ENCODE data around the gene MGA. TPM values are rescaled to one million over a fixed set of nuclear protein-coding genes. Genes with fewer than 3 reads are reported as not detected.

The MGA gene
- total RNA-seq, 4 donors from 2014 or later: 21.0 to 44.7 (median 38.3) TPM

DNA sequence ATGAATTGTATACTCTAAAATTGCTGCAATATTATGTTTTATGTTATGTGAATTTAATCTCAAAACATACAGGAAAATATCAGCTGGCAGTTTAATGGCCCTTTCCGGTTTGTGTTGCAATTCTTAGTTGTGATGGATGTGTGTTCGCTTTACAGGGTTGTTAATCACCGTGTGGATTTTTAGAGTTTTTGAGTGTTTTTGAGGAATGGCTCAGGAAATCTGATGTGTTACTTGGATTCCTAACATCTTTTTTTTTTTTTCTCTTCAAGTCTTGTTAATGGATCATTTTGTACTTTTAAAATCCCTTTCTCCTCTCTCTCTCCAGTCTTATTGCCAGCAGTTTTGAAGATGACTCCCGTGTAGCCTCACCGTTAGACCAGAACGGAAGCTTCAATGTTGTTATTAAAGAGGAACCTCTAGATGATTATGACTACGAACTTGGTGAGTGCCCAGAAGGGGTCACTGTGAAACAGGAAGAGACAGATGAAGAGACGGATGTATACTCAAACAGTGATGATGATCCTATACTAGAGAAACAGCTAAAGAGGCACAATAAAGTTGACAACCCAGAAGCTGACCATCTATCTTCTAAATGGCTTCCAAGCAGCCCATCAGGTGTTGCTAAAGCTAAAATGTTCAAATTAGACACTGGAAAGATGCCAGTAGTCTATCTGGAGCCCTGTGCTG is 35.7 kb downstream of the MGA start:
- Histone ChIP-seq H3K4me3 (no peak overlapping the region), H3K9me3 (no peaks in the 10 kb centered on the region), H3K36me3 (peaks cover 10% of the 10 kb centered on the region), H3K27ac (no peak overlapping the region), H3K27me3 (no peaks in the 10 kb centered on the region), H3K4me1 (peaks cover 7% of the 10 kb centered on the region)
- no peak for TF ChIP-seq EP300 (IDR thresholded peaks at IDR 0.05)
- TF ChIP-seq, protein P1, sequence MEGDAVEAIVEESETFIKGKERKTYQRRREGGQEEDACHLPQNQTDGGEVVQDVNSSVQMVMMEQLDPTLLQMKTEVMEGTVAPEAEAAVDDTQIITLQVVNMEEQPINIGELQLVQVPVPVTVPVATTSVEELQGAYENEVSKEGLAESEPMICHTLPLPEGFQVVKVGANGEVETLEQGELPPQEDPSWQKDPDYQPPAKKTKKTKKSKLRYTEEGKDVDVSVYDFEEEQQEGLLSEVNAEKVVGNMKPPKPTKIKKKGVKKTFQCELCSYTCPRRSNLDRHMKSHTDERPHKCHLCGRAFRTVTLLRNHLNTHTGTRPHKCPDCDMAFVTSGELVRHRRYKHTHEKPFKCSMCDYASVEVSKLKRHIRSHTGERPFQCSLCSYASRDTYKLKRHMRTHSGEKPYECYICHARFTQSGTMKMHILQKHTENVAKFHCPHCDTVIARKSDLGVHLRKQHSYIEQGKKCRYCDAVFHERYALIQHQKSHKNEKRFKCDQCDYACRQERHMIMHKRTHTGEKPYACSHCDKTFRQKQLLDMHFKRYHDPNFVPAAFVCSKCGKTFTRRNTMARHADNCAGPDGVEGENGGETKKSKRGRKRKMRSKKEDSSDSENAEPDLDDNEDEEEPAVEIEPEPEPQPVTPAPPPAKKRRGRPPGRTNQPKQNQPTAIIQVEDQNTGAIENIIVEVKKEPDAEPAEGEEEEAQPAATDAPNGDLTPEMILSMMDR (IDR thresholded peaks at IDR 0.05): no peak
- no peak for DNase-seq (ENCODE audit: low spot score in 2 of 2)
- WGBS: 67% methylated on average over 8 of the region's 8 CpGs

DNA sequence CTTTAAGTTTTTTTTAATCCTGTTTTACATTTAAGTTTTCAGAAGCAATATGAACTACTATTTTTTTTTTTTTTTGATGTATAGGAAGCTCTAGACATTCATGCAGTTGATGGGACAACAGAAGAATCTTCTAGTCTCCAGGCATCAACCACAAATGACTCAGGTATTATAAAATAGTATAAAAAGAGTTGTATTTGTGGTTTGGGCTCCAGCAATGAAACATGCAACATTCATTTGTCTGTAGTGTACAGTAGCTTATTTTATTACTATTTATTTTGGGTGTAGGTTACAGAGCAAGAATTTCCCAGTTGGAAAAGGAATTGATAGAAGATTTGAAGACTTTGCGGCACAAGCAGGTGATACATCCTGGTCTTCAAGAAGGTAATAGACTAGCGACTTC is 38.6 kb downstream of the MGA start:
- Histone ChIP-seq H3K27me3 (no peaks in the 10 kb centered on the region), H3K4me3 (no peak overlapping the region), H3K27ac (no peak overlapping the region), H3K36me3 (peaks cover 14% of the 10 kb centered on the region), H3K9me3 (no peaks in the 10 kb centered on the region), H3K4me1 (no peaks in the 10 kb centered on the region)
- TF ChIP-seq POLR2AphosphoS5 (IDR thresholded peaks at IDR 0.05) (no peak), EP300 (IDR thresholded peaks at IDR 0.05) (no peak), POLR2A (IDR thresholded peaks at IDR 0.05) (no peak)
- TF ChIP-seq, protein P1 (IDR thresholded peaks at IDR 0.05): no peak
- DNase-seq (ENCODE audit: low spot score in 2 of 2): no peak
- 91% methylated on average over 2 of the region's 2 CpGs for WGBS

DNA sequence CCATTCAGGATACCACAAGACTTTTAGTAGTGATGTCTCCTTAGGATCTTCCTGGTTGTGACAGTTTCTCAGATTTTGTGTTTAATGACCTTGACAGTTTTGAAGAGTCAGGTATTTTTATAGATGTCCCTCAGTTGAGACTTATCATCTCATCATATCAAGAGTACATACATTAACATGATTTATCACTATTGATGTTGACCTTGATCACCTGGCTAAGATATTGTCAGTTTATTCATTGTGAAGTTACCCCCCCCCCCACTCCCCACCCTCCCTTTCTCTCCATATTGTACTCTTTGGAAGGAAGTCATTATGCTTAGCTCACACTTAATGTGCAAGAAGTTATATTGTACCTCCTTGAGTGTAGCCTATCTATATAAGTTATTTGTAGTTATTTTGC is 42.9 kb downstream of the MGA start:
- Histone ChIP-seq H3K27ac (no peak overlapping the region), H3K9me3 (no peaks in the 10 kb centered on the region), H3K27me3 (no peaks in the 10 kb centered on the region), H3K36me3 (peaks cover 14% of the 10 kb centered on the region), H3K4me1 (no peaks in the 10 kb centered on the region), H3K4me3 (no peak overlapping the region)
- DNase-seq (ENCODE audit: low spot score in 2 of 2): no peak
- TF ChIP-seq POLR2AphosphoS5 (IDR thresholded peaks at IDR 0.05) (no peak), POLR2A (IDR thresholded peaks at IDR 0.05) (no peak), EP300 (IDR thresholded peaks at IDR 0.05) (no peak)
- TF ChIP-seq, protein P1 (IDR thresholded peaks at IDR 0.05): no peak

DNA sequence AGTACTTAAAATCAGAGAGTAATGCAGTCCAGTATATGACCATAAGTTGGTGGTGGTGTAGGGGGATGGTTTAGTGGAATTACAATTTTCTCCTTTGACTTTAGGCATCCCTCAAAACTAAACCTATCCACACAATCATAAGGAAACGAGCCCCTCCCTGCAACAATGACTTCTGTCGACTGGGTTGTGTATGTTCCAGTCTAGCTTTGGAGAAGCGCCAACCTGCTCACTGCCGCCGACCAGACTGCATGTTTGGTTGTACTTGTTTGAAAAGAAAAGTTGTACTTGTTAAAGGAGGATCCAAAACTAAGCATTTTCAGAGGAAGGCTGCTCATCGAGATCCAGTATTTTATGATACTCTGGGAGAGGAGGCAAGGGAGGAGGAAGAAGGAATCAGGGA is 52.8 kb downstream of the MGA start:
- TF ChIP-seq POLR2A (IDR thresholded peaks at IDR 0.05) (no peak), EP300 (IDR thresholded peaks at IDR 0.05) (no peak), POLR2AphosphoS5 (IDR thresholded peaks at IDR 0.05) (no peak)
- TF ChIP-seq, protein P1 (IDR thresholded peaks at IDR 0.05): no peak
- WGBS: 64% methylated on average over 6 of the region's 6 CpGs
- H3K4me3 ChIP-seq: no peak overlapping the region
- DNase-seq (ENCODE audit: low spot score in 2 of 2): no peak
- no peaks in the 10 kb centered on the region for H3K27me3 ChIP-seq
- H3K4me1 ChIP-seq: no peaks in the 10 kb centered on the region
- H3K9me3 ChIP-seq: no peaks in the 10 kb centered on the region
- H3K27ac ChIP-seq: no peak overlapping the region
- peaks cover 59% of the 10 kb centered on the region for H3K36me3 ChIP-seq

DNA sequence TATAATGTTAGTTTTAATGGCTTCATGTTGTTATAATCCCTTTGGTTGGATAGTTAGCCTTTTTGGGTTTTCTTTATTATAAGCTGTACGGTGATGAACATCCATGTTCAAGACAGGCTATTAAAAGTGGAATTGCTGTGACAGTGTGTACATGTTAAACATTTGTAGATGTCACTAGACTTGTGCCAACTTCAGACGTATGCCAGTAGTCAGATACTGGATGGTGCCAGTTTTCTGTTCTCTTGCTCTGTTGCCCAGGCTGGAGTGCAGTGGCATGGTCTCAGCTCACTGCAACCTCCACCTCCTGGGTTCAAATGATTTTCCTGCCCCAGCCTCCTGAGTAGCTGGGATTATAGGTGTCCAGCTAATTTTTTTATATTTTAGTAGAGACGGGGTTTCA is 54.1 kb downstream of the MGA start:
- H3K4me1 ChIP-seq: no peaks in the 10 kb centered on the region
- no peaks in the 10 kb centered on the region for H3K9me3 ChIP-seq
- H3K27ac ChIP-seq: no peak overlapping the region
- no peak overlapping the region for H3K4me3 ChIP-seq
- 85% methylated on average over 3 of the region's 3 CpGs for WGBS
- no peaks in the 10 kb centered on the region for H3K27me3 ChIP-seq
- TF ChIP-seq, protein P1 (IDR thresholded peaks at IDR 0.05): no peak
- TF ChIP-seq EP300 (IDR thresholded peaks at IDR 0.05): no peak
- no peak for TF ChIP-seq POLR2AphosphoS5 (IDR thresholded peaks at IDR 0.05)
- TF ChIP-seq POLR2A (IDR thresholded peaks at IDR 0.05): no peak
- no peak for DNase-seq (ENCODE audit: low spot score in 2 of 2)
- peaks cover 48% of the 10 kb centered on the region for H3K36me3 ChIP-seq

Measured in suprapubic skin (tissue), 4 donors.